ENCODE measurements around the gene SLCO4A1.

SLCO4A1 gene

DNA sequence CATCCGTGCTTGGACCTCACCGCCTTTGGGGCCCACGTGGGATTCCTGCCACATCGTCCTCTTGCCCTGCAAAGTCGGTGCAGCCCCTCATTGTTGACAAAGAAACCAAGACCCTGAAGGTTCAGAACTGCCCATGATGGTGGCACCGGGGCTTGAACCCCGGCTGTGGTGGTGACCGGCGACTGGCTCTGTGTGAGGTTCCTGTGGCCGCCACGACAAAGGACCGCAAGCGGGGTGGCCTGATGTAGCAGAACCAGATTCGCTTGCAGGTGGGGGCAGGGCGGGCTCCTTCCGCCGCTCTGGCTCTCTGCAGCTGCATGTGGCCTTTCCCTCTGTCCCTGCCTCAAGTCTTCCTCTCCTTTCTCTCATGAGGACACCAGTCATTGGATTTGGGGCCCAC, 28.7 kb downstream of the SLCO4A1 start:
- H3K4me1 ChIP-seq = peaks cover 6% of the 10 kb centered on the region; the same call in 1 of the 2 replicates
- H3K9me3 ChIP-seq = no peaks in the 10 kb centered on the region
- no peak for TF ChIP-seq CTCF (IDR thresholded peaks at IDR 0.05; ENCODE audit: low read depth, low read length)
- no peak overlapping the region for H3K4me3 ChIP-seq (ENCODE audit: low read depth, low read length)
- H3K27me3 ChIP-seq = no peaks in the 10 kb centered on the region
- DNase-seq = no peak
- peaks cover 27% of the 10 kb centered on the region for H3K36me3 ChIP-seq

- no peaks in the 10 kb centered on the region for H3K9me3 ChIP-seq
- no peak for DNase-seq
- H3K36me3 ChIP-seq = peaks cover 27% of the 10 kb centered on the region
Observed at GRCh38 chr20:62671765-62672164, 29.5 kb downstream of the SLCO4A1 start.

DNA sequence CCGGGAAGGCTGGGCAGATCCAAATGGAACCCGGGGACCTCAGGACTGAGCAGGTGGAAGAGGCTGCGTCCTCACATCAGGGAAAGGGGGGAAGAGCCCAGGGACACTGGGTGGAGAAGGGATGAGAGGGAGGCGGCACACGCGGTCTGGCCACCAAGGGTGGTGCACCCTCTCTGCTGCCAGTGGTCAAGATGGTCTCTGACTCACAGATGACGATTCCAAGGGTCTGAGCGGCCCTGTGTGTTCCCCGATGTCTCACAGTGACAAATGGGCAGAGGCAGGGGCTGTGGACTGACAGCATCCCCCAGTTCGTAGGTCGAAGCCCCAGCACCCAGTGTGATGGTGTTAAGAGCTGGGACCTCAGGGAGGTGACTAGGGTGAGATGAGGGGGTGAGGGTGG, 32.1 kb downstream of the SLCO4A1 start:
- TF ChIP-seq CTCF (IDR thresholded peaks at IDR 0.05; ENCODE audit: low read depth, low read length) = no peak
- H3K4me3 ChIP-seq (ENCODE audit: low read depth, low read length) = no peak overlapping the region
- peaks cover 6% of the 10 kb centered on the region; the same call in 1 of the 2 replicates for H3K4me1 ChIP-seq
- H3K27me3 ChIP-seq = no peaks in the 10 kb centered on the region
- DNase-seq = no peak
- H3K9me3 ChIP-seq = no peaks in the 10 kb centered on the region
- peaks cover 16% of the 10 kb centered on the region for H3K36me3 ChIP-seq

More at GRCh38 chr20:62671765-62672164, 29.5 kb downstream of the SLCO4A1 start:
- peaks cover 6% of the 10 kb centered on the region; the same call in 1 of the 2 replicates for H3K4me1 ChIP-seq
- H3K4me3 ChIP-seq (ENCODE audit: low read depth, low read length) = no peak overlapping the region
- no peak for TF ChIP-seq CTCF (IDR thresholded peaks at IDR 0.05; ENCODE audit: low read depth, low read length)
- H3K27me3 ChIP-seq = no peaks in the 10 kb centered on the region

- Histone ChIP-seq H3K9me3 (no peaks in the 10 kb centered on the region), H3K27me3 (no peaks in the 10 kb centered on the region), H3K4me1 (peaks cover 6% of the 10 kb centered on the region; the same call in 1 of the 2 replicates), H3K36me3 (peaks cover 7% of the 10 kb centered on the region), H3K4me3 (ENCODE audit: low read depth, low read length) (no peak overlapping the region)
- DNase-seq = peak; percentile 64
- TF ChIP-seq CTCF (IDR thresholded peaks at IDR 0.05; ENCODE audit: low read depth, low read length) = no peak
Observed at GRCh38 chr20:62675156-62675876, 33.0 kb downstream of the SLCO4A1 start.

DNA sequence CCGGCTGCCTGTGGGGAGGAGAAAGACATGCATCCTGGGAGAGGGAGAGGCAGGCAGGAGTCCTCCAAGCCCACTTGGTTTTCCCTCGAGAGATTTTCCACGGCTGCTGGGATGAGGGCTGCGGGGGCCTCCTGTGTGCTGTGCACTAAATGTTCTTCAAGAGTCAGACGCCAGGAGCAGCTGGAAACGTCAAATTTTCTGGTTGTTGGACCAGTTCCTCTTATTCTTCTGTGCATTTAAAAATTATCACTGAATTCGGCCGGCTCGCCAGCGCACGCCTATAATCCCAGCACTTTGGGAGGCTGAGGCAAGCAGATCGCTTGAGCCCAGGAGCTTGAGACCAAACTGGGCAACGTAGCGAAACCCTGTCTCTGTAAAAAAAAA, 33.6 kb downstream of the SLCO4A1 start:
- no peak for TF ChIP-seq CTCF (IDR thresholded peaks at IDR 0.05; ENCODE audit: low read depth, low read length)
- DNase-seq = no peak
- Histone ChIP-seq H3K4me3 (ENCODE audit: low read depth, low read length) (no peak overlapping the region), H3K27me3 (no peaks in the 10 kb centered on the region), H3K4me1 (peaks cover 6% of the 10 kb centered on the region; the same call in 1 of the 2 replicates), H3K36me3 (peaks cover 1% of the 10 kb centered on the region), H3K9me3 (no peaks in the 10 kb centered on the region)

DNA sequence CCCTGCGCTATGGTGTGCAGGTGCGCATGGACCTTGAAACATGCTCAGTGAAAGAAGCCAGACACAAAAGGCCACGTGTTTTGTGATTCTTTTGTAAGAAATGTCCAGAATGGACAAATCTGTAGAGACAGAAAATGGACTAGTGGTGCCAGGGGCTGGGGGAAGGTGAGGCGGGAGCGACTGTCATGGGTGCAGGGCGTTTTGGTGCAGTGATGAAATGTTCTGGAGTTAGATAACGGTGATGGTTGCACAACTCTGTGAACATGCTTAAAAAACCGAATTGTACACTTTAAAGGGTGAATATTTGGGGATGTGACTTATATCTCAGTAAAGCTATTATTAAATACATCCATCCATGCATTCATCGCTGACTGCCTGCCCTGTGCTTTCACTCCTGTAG, 34.7 kb downstream of the SLCO4A1 start:
- no peak overlapping the region for H3K4me3 ChIP-seq (ENCODE audit: low read depth, low read length)
- H3K9me3 ChIP-seq = no peaks in the 10 kb centered on the region
- DNase-seq = no peak
- H3K36me3 ChIP-seq = no peaks in the 10 kb centered on the region
- no peaks in the 10 kb centered on the region for H3K27me3 ChIP-seq
- H3K4me1 ChIP-seq = peaks cover 6% of the 10 kb centered on the region; the same call in 1 of the 2 replicates
- no peak for TF ChIP-seq CTCF (IDR thresholded peaks at IDR 0.05; ENCODE audit: low read depth, low read length)
